NCI-H2196 treated with DMSO at 0.1 percent for 48 hours (cell line): ENCODE results near the gene EXT2.

Experiments
- DNase-seq: peaks from one replicate; lab custom pipeline; 2025; ENCODE audit not compliant: unreplicated experiment; lab: John Stamatoyannopoulos, UW

Gene EXT2

DNA sequence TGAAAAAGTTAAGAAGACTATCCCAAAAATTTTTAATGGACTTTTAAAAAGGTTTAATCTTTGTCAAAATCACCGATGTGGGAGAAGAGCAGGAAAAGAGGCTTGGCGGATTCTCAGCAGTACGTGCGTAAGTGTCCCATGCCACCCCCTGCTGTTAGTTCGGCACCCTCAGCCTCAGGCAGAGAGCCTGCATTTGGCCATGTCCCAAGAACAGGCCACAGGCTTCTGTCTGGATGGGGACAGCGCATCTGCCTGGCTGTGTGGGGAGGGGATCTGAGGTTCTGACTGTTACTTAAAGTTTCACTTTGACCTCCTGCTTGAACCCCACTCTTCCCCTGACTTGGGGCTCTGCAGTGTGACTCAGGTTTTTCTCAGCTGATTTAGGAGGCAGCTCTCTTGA, 35.3 kb downstream of the EXT2 start:
- no peak for DNase-seq

- DNase-seq, result no peak
Observed at GRCh38 chr11:44133335-44133946, 38.0 kb downstream of the EXT2 start.

DNA sequence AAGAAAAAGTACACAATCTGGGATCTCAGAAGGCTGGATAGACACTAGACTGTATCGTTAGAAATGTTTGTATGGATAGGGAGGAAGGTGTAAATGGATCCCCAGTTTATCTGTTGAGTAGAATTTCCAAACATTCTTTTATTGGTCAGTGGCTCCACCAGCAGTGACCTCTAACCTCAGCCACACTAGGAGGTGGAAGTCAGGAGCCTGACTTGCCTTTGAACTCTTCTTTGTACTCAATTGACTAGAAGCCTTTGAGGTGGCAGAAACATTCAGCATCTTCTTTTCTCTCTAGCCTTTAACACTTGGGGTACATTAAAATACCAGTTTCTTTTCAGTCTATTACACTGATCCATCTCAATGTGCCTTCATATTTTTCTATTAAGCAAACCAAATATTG, 39.1 kb downstream of the EXT2 start:
- no peak for DNase-seq

DNA sequence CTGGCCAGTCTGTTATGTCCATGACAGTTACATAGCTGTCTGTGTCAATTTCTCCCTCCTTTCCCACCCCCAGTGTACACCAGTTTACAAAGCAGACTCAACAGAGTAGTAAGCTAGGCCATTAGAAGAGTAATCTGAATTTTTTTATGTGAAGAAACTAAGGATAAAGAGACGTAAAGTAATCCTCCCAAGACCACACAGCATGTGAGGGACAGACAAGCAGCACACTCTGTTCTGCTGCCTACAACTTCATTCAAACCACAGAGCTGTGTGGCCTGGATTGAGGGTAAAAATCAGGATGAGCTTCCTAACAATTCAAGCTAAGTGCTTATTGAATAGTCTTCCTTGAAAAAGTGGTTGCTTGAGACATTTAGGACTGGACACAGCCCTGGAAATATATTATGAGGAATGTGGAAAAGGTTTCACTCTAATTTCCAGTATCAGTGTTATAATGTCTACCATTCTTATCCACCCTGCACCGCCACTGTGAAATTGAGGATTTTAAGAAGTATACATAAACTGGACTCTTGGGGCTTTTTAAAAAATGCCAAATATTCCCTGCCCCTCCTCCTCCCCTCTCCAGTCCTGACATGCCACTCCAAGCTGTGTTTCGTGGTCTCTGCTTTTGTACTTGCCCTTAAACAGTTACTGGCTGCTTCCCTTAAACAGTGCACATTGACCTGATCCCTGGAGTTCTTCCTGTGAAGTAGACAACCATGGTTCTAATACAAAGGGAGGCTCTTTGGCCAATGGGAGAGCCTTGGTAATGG, 40.9 kb downstream of the EXT2 start:
- DNase-seq, result no peak

DNA sequence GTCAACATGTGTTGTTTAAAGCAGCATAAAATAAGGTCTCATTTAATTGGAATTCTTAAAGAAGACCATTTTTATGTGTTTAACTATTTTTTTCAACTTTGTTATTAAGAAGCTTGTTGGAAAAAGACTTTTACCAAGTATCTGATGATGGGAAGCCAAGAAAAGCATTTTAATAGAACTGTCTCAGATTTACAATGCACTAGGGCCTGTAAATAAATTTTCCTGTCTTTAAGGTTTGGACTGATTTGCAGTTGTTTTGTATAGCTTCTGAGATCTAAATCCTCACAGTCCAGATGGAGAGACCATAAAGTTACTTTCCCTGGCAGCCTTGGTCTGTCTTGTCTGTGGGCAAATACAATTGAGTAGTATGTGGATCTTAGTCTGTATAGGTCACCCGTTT, 41.6 kb downstream of the EXT2 start:
- DNase-seq, result no peak

DNA sequence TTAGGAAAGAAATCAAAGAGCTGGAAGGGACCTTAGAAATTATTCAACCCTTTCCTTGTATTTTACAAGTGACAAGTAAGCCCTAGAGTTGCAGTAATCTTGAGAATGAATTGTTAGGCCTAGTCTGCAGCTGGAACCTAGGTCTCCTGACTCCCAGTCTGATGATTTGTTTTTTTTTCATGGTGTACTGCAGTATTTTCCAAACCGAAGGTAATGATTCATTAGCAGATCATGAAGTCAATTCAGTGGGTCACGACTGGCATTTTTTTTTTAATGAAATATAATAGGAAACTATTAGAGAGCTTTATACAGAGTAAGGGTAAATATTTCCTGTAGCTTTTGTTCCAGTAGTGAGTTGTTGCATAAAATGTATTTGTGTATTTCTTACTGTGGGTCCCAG, 42.8 kb downstream of the EXT2 start:
- no peak for DNase-seq

GRCh38 chr11:44138980-44139379, 43.5 kb downstream of the EXT2 start:
- no peak for DNase-seq

GRCh38 chr11:44139565-44140330, 44.3 kb downstream of the EXT2 start:
- no peak for DNase-seq

DNA sequence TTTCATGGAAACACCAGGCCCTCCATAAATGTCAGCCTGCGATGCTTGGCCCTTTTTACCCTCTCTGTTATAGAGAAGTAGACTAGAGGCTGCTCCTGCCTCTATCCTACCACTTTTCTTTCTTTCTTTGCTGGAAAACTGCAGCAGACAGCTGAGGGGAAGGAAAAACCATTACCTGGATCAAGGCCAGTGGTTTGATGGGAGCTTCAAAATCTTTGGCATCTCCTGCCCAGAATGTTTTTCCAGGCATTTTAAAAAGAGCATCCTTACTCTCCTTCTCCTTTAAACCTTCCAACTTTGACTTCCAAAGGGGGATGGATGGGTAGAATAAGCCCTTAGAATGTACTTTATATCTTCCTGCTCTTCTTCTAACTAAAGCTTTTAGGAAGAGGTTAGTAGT, 44.9 kb downstream of the EXT2 start:
- no peak for DNase-seq

DNA sequence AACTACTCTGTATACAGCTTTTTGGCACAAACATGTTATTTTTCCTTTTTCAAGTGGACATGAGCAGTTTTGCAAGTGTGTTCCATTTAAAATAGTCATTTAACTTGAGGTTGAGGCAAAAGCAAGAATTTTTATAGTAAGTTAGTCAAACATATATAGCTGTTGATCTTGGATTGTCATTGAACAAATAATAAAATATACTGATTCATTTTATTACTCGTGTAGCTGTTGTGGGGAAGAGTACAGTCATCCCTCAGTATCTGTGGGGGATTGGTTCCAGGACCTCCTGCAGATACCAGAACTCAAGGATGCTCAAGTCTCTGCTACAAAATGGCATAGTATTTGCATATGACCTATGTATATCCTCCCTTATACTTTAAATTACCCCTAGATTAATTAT, 45.3 kb downstream of the EXT2 start:
- no peak for DNase-seq

GRCh38 chr11:44143987-44144909, 48.8 kb downstream of the EXT2 start:
- DNase-seq, result no peak

DNA sequence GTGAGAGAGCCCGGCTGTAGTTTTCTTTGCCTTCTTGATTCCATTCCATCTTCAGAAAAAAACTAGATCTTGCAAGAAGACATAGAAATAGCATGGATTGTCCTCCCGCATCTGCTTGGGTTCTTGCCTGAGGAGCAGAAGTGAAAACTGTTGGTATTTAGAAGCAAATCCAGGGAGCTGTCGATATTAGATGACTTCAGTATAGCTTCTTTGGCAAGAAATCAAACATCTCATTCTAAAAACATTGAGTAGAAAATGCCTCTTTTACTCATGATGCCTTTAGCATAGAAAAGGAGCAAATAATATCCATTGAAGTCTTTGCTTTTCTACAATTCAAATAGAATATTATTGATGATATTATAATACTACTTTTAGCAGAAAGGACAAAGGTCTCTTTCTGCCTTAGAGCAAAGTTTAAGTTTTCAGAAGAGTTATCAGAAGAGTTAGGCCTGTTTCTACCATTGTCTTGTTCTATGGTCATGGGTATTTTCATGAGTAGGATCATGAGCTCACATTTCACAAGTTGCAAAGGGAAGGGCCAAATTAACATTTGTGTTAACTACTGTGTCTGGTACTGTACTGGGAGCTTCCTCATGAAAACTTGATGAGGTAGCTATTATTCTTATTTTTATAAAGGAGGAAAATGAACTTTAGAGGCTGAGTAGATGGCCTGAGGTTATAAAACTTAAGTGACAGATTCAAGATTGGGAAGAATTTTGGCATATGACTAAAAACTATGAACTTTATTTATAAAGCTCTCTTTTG, 49.7 kb downstream of the EXT2 start:
- no peak for DNase-seq

DNA sequence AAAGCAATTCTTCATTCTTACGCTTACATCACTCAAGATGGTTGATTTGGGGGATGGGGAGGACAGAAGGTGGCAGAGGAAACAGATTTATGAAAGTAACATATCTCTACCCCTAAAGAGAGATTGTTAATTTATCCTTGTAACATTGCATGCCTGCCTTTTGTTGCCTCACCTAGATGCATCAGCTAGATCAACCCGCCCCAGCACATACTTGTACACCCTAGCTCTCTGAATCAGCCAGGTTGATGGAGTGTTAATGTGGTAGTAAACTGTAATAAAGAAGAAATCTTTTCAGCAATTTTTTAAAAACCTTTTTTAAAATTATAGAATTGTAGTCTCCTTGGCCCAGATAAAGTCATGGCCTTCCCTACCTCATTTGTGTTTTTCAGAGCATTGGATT, 51.5 kb downstream of the EXT2 start:
- no peak for DNase-seq

GRCh38 chr11:44147751-44148150, 52.3 kb downstream of the EXT2 start:
- no peak for DNase-seq

GRCh38 chr11:44149651-44150050, 54.2 kb downstream of the EXT2 start:
- no peak for DNase-seq

DNA sequence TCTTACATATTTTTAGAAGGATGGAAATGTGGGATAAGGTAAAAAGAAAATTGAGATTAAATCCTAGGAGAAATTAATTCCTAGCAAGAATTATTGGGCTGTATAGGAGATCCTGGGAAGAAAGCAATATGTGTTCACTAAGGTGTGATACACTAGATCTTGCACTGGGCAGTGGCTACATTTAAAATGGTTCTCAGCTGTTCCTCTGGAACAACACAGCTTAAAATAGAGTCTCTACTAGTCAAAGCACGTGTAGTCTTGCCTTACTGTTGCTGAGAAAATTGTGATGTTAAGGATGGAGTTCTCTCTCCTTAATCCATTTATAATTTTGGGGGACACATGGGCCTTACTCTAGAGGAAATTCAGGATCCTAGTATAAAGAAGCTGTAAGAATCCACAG, 54.9 kb downstream of the EXT2 start:
- DNase-seq, result no peak

GRCh38 chr11:44157019-44157418, 61.5 kb downstream of the EXT2 start:
- no peak for DNase-seq

DNA sequence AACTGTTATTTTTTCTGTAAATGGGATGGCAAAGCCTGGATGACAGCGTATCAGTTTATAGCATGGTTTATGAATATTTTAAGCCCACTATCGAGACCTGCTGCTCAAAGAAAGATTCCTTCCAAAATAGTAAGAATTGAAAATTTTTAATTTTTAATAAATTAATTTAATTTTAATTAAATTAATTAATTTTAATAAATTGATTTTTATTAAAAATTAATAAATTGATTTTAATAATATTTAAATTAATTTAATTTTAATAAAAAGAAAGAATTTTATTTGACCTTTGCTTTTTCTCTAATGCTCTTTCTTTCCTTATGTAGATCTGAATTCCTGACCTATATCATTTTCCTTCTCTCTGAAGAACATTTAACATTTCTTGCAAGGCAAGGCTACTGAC, 62.9 kb downstream of the EXT2 start:
- no peak for DNase-seq

DNA sequence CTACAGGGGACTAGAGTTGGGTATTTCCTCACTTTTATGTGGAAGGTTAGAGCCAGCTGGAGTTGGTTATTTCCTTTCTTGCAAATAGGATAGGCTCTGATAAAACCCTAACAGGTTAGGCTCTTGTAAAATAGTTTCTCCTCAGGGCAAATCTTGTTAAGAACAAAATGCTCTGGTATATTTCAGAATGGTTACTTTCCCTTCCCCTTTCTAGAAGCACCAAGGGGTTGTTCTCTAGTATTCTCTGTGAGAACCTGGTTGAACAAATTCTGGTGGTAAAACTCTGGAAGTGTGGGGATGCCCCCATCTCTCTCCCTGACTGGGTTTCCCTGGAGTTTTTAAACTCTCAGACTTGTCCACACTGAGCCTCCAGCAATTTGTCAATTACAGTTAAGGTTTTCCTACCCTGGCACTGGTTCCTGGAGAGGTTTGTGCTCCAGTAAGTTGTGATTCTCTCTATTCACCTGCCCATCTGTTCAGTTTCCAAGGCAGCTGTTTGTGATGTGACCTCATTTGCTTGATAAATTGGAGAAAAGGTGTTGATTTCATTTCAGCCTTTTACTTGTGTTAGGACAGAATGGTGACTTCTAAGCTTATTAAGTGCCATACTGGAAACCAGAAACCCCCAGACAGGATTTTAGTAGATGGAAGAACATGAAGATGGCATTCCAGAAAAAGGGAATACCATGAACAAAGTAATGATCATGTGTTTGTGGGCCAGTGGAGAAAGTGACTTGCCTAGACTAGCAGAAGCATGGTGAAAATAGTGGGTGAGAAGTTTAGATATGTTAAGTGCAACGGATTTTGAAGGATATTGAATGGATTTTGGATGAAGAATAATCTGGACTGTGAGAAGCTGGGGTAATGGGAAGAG, 64.6 kb downstream of the EXT2 start:
- no peak for DNase-seq
